NB4 (cell line): ENCODE data around the gene KIRREL3.
A peak's percentile ranks its signal among the peaks of the same experiment; 100 is the strongest.

Experiments used
- DNase-seq: peaks from one replicate; pipeline ENCODE4 v3.0.0; 2010; ENCODE audit warnings: low read depth
- H3K4me3 ChIP-seq: one replicate; pipeline ENCODE4 v1.5.1; 2011; ENCODE audit warnings: mild to moderate bottlenecking, low read depth, low read length, moderate library complexity
- CTCF ChIP-seq: IDR thresholded peaks from one replicate; pipeline ENCODE4 v1.5.1; 2012; ENCODE audit warnings: low read depth, low read length
- MAX ChIP-seq: IDR thresholded peaks from 2 replicates; pipeline ENCODE4 v1.6.1; 2011; ENCODE audit warnings: low read depth, low read length
- MYC ChIP-seq: IDR thresholded peaks from 2 replicates; pipeline ENCODE4 v1.6.1; 2011; ENCODE audit warnings: low read depth, low read length
- POLR2A ChIP-seq: IDR thresholded peaks from 2 replicates; pipeline ENCODE4 v1.6.1; 2011; ENCODE audit warnings: mild to moderate bottlenecking; ENCODE audit not compliant: insufficient read length; ENCODE audit errors: extremely low read depth

The KIRREL3 gene

GRCh38 chr11:126485986-126486635, 514.5 kb downstream of the KIRREL3 start:
- no peak for DNase-seq
- no peak for TF ChIP-seq MYC
- no peak for TF ChIP-seq MAX
- TF ChIP-seq POLR2A = no peak
- no peak for TF ChIP-seq CTCF

GRCh38 chr11:126485021-126485792, 515.4 kb downstream of the KIRREL3 start:
- no peak overlapping the region for H3K4me3 ChIP-seq
- TF ChIP-seq MAX (no peak), MYC (no peak), CTCF (no peak)
- DNase-seq = no peak

More at GRCh38 chr11:126485986-126486635, 514.5 kb downstream of the KIRREL3 start:
- H3K4me3 ChIP-seq = no peak overlapping the region

GRCh38 chr11:126484266-126484665, 516.3 kb downstream of the KIRREL3 start:
- TF ChIP-seq POLR2A (no peak), MAX (no peak), MYC (no peak), CTCF (no peak)
- H3K4me3 ChIP-seq = no peak overlapping the region
- peak; percentile 39 for DNase-seq

GRCh38 chr11:126483621-126484195, 516.9 kb downstream of the KIRREL3 start:
- DNase-seq = no peak
- H3K4me3 ChIP-seq = no peak overlapping the region
- TF ChIP-seq POLR2A = no peak
- TF ChIP-seq MYC = no peak
- no peak for TF ChIP-seq CTCF
- TF ChIP-seq MAX = no peak

GRCh38 chr11:126482586-126483108, 517.9 kb downstream of the KIRREL3 start:
- no peak for TF ChIP-seq POLR2A
- TF ChIP-seq MYC = no peak
- 0 out of 2 replicates have a peak, but pooled peaks have one; percentile 5 for TF ChIP-seq MAX
- no peak for TF ChIP-seq CTCF
- no peak overlapping the region for H3K4me3 ChIP-seq
- DNase-seq = no peak
